HepG2 (cell line): Measurements from ENCODE around the gene KRT38. TPM values are rescaled to one million over a fixed set of nuclear protein-coding genes. Genes with fewer than 3 reads are reported as not detected.
A peak's percentile ranks its signal among the peaks of the same experiment; 100 is the strongest.

ENCODE experiments used
- HOXA3 ChIP-seq: sonication (generic); formaldehyde crosslinking; IDR thresholded peaks from 2 replicates; pipeline ENCODE4 v1.5.0; 2020; ENCODE audit warnings: missing genetic modification reagents
- JUN ChIP-seq: sonication (generic); formaldehyde crosslinking; IDR thresholded peaks from 2 replicates; pipeline ENCODE4 v1.4.0; 2020; ENCODE audit warnings: mild to moderate bottlenecking, missing genetic modification reagents
- NCOA1 ChIP-seq: sonication (generic); formaldehyde crosslinking; IDR thresholded peaks from 2 replicates; pipeline ENCODE4 v1.9.0; 2021; ENCODE audit warnings: missing genetic modification reagents
- SRSF9 ChIP-seq: fragments of 200-400 bp; formaldehyde crosslinking; IDR thresholded peaks from 2 replicates; pipeline ENCODE4 v1.6.1; 2018; ENCODE audit warnings: borderline replicate concordance, mild to moderate bottlenecking, low read depth, low read length; ENCODE audit not compliant: insufficient read depth, poor library complexity, severe bottlenecking
- ZBTB7B ChIP-seq: sonication (generic); formaldehyde crosslinking; IDR thresholded peaks from 2 replicates; pipeline ENCODE4 v1.4.0; 2020; ENCODE audit warnings: missing genetic modification reagents
- ZNF619 ChIP-seq: sonication (generic); formaldehyde crosslinking; IDR thresholded peaks from 2 replicates; pipeline ENCODE4 v1.4.0; 2020; ENCODE audit warnings: mild to moderate bottlenecking, missing genetic modification reagents
- ZNF670 ChIP-seq: sonication (generic); formaldehyde crosslinking; IDR thresholded peaks from 2 replicates; pipeline ENCODE4 v1.8.0; 2022; ENCODE audit warnings: mild to moderate bottlenecking, missing genetic modification reagents, borderline replicate concordance
- ZNF790 ChIP-seq: sonication (generic); formaldehyde crosslinking; IDR thresholded peaks from 2 replicates; pipeline ENCODE4 v1.8.0; 2022; ENCODE audit warnings: missing genetic modification reagents, mild to moderate bottlenecking, borderline replicate concordance
- polyA plus RNA-seq, 8 experiments: library from polyadenylated mRNA; depleted of rRNA in 3 of 8; stranded (reverse) in 7 of 8; unstranded in 1 of 8; fragments of >200 nt; fragmentation: Illumina TruSeq in 4 of 8; extraction: Trizol in 4 of 8; gene quantifications; 2 replicates each; pipeline versions ENCODE4 v1.2.1 to v1.2.3, GENCODE V29; 2011 to 2016; ENCODE audit warnings: low read depth in 4 of 8, missing spikeins in 1 of 8, mixed read lengths in 1 of 8; ENCODE audit not compliant: insufficient read depth in 1 of 8
- total RNA-seq, 5 experiments: library from RNA; depleted of rRNA; stranded (reverse); fragments of >200 nt; fragmentation: Illumina TruSeq; extraction: Trizol; gene quantifications; 2 replicates each; pipeline ENCODE4 v1.2.3, GENCODE V29; 2016; ENCODE audit warnings: low read depth in 1 of 5
- TF ChIP-seq, protein P1 (sequence below): sonication (generic); formaldehyde crosslinking; IDR thresholded peaks from 2 replicates; pipeline ENCODE4 v1.4.0; 2020; ENCODE audit warnings: mild to moderate bottlenecking, missing genetic modification reagents
- TF ChIP-seq, protein P2 (sequence below): sonication (generic); formaldehyde crosslinking; IDR thresholded peaks from 2 replicates; pipeline ENCODE4 v1.4.0; 2020; ENCODE audit warnings: missing genetic modification reagents, mild to moderate bottlenecking, borderline replicate concordance
- TF ChIP-seq, protein P3 (sequence below): sonication (generic); formaldehyde crosslinking; IDR thresholded peaks from 2 replicates; pipeline ENCODE4 v1.8.1; 2023; ENCODE audit warnings: missing genetic modification reagents, inconsistent platforms, borderline replicate concordance
- TF ChIP-seq, protein P4 (sequence below): sonication (generic); formaldehyde crosslinking; IDR thresholded peaks from 2 replicates; pipeline ENCODE4 v1.8.0; 2022; ENCODE audit warnings: missing genetic modification reagents, mild to moderate bottlenecking, inconsistent platforms, borderline replicate concordance

KRT38 gene
- total and polyA plus RNA-seq, 2 of the 13 experiments (the other 11 are each of a cell fraction or from before 2014, with no cell fraction given) = not detected

DNA sequence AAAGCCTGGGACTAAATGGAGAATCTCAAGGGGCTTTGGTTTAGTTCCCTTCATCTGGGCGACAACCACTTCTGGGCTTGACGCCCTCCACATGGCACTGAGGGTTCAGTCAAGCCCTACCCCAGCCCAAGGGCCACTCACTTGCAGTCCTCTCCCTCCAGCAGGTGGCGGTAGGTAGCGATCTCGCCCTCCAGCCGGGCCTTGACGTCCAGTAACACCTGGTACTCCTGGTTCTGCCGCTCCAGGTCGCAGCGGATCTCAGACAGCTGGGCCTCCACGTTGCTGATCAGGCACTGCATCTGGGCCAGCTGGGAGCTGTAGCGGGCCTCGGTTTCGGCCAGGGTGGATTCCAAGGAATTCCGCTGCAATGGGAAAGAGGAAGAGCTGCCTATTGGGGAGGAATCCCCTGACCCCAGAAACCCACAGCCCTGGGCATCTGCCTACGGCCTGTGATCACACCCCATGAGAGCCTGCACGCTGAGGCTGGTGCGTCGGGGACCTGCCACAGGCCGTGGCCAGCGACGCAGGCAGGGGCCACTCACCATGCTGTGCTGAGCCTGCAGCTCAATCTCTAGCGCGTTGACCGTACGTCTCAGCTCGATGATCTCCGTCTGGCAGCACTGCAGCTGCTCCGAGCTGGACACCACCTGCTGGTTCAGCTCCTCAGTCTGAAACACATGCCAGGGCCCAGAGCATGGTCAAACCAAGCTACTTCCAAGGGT, 46.2 kb upstream of the KRT38 start (continued):
- TF ChIP-seq ZNF619 (CRISPR knock-in tag) (0 out of 2 replicates have a peak, but pooled peaks have one; percentile 28), NCOA1 (CRISPR knock-in tag) (no peak), SRSF9 (no peak), ZNF790 (CRISPR knock-in tag) (no peak), ZBTB7B (no peak), ZNF670 (CRISPR knock-in tag) (no peak), JUN (CRISPR knock-in tag) (no peak), HOXA3 (CRISPR knock-in tag) (0 out of 2 replicates have a peak, but pooled peaks have one; percentile 7)
- TF ChIP-seq, protein P1, sequence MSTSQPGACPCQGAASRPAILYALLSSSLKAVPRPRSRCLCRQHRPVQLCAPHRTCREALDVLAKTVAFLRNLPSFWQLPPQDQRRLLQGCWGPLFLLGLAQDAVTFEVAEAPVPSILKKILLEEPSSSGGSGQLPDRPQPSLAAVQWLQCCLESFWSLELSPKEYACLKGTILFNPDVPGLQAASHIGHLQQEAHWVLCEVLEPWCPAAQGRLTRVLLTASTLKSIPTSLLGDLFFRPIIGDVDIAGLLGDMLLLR = 0 out of 2 replicates have a peak, but pooled peaks have one; percentile 20
- TF ChIP-seq, protein P2, sequence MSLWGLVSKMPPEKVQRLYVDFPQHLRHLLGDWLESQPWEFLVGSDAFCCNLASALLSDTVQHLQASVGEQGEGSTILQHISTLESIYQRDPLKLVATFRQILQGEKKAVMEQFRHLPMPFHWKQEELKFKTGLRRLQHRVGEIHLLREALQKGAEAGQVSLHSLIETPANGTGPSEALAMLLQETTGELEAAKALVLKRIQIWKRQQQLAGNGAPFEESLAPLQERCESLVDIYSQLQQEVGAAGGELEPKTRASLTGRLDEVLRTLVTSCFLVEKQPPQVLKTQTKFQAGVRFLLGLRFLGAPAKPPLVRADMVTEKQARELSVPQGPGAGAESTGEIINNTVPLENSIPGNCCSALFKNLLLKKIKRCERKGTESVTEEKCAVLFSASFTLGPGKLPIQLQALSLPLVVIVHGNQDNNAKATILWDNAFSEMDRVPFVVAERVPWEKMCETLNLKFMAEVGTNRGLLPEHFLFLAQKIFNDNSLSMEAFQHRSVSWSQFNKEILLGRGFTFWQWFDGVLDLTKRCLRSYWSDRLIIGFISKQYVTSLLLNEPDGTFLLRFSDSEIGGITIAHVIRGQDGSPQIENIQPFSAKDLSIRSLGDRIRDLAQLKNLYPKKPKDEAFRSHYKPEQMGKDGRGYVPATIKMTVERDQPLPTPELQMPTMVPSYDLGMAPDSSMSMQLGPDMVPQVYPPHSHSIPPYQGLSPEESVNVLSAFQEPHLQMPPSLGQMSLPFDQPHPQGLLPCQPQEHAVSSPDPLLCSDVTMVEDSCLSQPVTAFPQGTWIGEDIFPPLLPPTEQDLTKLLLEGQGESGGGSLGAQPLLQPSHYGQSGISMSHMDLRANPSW (CRISPR knock-in tag) = no peak
- TF ChIP-seq, protein P3, sequence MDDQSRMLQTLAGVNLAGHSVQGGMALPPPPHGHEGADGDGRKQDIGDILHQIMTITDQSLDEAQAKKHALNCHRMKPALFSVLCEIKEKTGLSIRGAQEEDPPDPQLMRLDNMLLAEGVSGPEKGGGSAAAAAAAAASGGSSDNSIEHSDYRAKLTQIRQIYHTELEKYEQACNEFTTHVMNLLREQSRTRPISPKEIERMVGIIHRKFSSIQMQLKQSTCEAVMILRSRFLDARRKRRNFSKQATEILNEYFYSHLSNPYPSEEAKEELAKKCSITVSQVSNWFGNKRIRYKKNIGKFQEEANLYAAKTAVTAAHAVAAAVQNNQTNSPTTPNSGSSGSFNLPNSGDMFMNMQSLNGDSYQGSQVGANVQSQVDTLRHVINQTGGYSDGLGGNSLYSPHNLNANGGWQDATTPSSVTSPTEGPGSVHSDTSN = no peak
- TF ChIP-seq, protein P4, sequence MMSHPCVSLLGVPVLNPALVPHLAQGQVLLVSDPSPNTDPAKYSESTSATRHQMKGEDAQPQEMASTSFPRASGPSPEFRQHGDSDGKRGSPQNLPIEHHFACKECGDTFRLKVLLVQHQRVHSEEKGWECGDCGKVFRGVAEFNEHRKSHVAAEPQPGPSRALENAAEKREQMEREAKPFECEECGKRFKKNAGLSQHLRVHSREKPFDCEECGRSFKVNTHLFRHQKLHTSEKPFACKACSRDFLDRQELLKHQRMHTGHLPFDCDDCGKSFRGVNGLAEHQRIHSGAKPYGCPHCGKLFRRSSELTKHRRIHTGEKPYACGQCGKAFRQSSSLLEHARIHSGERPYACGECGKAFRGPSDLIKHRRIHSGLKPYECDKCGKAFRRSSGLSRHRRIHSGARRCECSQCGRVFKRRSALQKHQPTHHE (CRISPR knock-in tag) = no peak
